ENCODE data around the gene SGO1.

SGO1 gene

DNA sequence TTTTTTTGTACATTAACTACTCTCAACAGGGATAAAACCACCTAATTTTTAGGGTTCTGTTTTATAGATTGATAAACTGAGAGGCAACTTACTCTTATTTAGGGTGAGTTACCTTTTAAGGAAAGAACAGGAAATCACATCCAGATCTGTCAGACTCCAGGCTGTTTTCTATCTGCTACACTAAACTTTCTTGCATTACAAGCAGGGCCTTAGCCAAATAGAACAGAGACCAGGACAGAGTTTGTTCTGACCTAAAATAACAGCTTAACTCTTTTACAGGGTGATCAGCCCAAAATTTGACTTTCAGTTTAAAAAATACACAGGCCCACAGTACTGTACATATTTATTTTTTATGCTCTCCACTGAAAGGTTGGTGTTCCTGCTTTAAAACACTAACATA lies 38.6 kb downstream of the SGO1 start:
- Histone ChIP-seq H3K9ac (ENCODE audit: low read length) (no peak overlapping the region), H3K23ac (ENCODE audit: low read length) (no peak overlapping the region), H3K9me3 (ENCODE audit: insufficient read depth, low read depth, low read length) (no peaks in the 10 kb centered on the region), H2BK5ac (ENCODE audit: low read depth, low read length, poor library complexity) (no peak overlapping the region), H4K12ac (ENCODE audit: low read depth, low read length) (no peak overlapping the region), H3K18ac (ENCODE audit: low read length) (no peak overlapping the region), H3K14ac (ENCODE audit: low read length) (no peak overlapping the region), H3K4me1 (ENCODE audit: control insufficient read depth in 1 of 2, insufficient read depth in 2 of 2, low read length in 2 of 2) (peaks cover 0 to 2% of the 10 kb centered on the region in 2 experiments), H3K4me3 (ENCODE audit: low read depth, low read length) (no peak overlapping the region), H3K27ac (ENCODE audit: low read depth, low read length) (no peak overlapping the region), H4K91ac (ENCODE audit: low read depth, low read length) (no peak overlapping the region), H3K79me1 (ENCODE audit: low read length) (no peaks in the 10 kb centered on the region), H3K4me2 (ENCODE audit: low read length) (no peak overlapping the region), H4K8ac (ENCODE audit: low read depth, low read length) (no peak overlapping the region), H2BK12ac (ENCODE audit: low read length) (no peak overlapping the region), H3K79me2 (ENCODE audit: control insufficient read depth, insufficient read depth, low read length, poor library complexity) (no peaks in the 10 kb centered on the region), H2AFZ (ENCODE audit: insufficient read depth, low read length, poor library complexity) (no peak overlapping the region), H2BK120ac (ENCODE audit: insufficient read depth, low read length, poor library complexity) (no peak overlapping the region), H3K36me3 (ENCODE audit: control insufficient read depth in 1 of 2, insufficient read depth in 2 of 2, low read length in 2 of 2) (no peaks in the 10 kb centered on the region), H2AK5ac (ENCODE audit: low read length) (no peak overlapping the region), H3K4ac (ENCODE audit: low read depth, low read length) (no peak overlapping the region), H3K27me3 (ENCODE audit: insufficient read depth, low read length) (no peaks in the 10 kb centered on the region)
- no peak for DNase-seq

DNA sequence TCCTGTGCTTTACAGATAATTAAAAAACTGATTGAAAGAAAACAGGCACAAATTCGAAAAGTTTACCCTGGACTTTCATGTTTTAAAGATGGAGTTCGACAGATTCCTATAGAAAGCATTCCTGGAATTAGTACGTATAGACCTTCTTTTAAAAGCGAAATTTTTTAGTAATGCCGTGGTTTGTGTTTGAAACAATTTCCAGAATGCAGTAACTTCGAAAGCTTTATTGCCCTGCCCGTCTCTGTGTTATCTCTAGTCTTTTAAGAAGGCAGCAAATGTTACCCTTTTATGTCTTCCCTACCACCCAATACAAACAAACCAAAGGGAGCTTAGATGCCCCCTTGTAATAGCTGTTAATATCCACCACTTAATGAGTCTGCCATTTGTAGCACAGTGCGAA lies 39.7 kb downstream of the SGO1 start:
- Histone ChIP-seq H3K27ac (ENCODE audit: low read depth, low read length) (peak overlapping the region; percentile 32), H3K14ac (ENCODE audit: low read length) (no peak overlapping the region), H3K4ac (ENCODE audit: low read depth, low read length) (no peak overlapping the region), H4K8ac (ENCODE audit: low read depth, low read length) (no peak overlapping the region), H2AK5ac (ENCODE audit: low read length) (no peak overlapping the region), H3K79me2 (ENCODE audit: control insufficient read depth, insufficient read depth, low read length, poor library complexity) (no peaks in the 10 kb centered on the region), H3K36me3 (ENCODE audit: control insufficient read depth in 1 of 2, insufficient read depth in 2 of 2, low read length in 2 of 2) (no peaks in the 10 kb centered on the region), H3K4me2 (ENCODE audit: low read length) (peak overlapping the region; percentile 16), H2BK120ac (ENCODE audit: insufficient read depth, low read length, poor library complexity) (no peak overlapping the region), H3K79me1 (ENCODE audit: low read length) (no peaks in the 10 kb centered on the region), H3K9ac (ENCODE audit: low read length) (no peak overlapping the region), H3K23ac (ENCODE audit: low read length) (no peak overlapping the region), H4K91ac (ENCODE audit: low read depth, low read length) (no peak overlapping the region), H2BK12ac (ENCODE audit: low read length) (no peak overlapping the region), H3K9me3 (ENCODE audit: insufficient read depth, low read depth, low read length) (no peaks in the 10 kb centered on the region), H4K12ac (ENCODE audit: low read depth, low read length) (no peak overlapping the region), H2BK5ac (ENCODE audit: low read depth, low read length, poor library complexity) (no peak overlapping the region), H3K27me3 (ENCODE audit: insufficient read depth, low read length) (no peaks in the 10 kb centered on the region), H2AFZ (ENCODE audit: insufficient read depth, low read length, poor library complexity) (no peak overlapping the region), H3K18ac (ENCODE audit: low read length) (no peak overlapping the region), H3K4me3 (ENCODE audit: low read depth, low read length) (no peak overlapping the region), H3K4me1 (ENCODE audit: control insufficient read depth in 1 of 2, insufficient read depth in 2 of 2, low read length in 2 of 2) (peaks cover 0 to 2% of the 10 kb centered on the region in 2 experiments)
- DNase-seq = peak; percentile 4 to 81
- WGBS (ENCODE audit: extremely low coverage, insufficient coverage, insufficient read length) = no CpG with 5 or more reads among the region's 8 CpGs

DNA sequence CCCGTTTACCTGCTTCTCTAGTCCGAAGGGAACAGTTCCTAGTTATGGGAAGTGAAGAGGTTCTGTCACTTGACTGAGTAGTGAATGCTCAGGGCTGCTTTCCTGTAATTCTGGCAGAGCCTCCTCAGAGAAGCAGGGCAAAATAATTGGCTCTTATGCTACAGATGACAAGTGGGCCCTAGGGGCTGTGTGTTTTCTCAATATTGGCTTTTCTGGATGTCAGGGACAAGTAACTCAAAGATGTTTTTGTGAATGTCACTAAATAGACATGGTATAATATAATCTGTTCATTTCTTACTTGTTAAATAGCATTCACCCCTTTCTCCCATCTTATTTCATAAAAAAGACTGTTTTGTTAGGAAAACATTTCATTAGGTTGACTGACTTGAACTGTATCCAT lies 40.1 kb downstream of the SGO1 start:
- H4K91ac ChIP-seq (ENCODE audit: low read depth, low read length) = no peak overlapping the region
- H3K23ac ChIP-seq (ENCODE audit: low read length) = no peak overlapping the region
- no peak overlapping the region for H3K4ac ChIP-seq (ENCODE audit: low read depth, low read length)
- no peak overlapping the region for H2BK12ac ChIP-seq (ENCODE audit: low read length)
- H3K79me2 ChIP-seq (ENCODE audit: control insufficient read depth, insufficient read depth, low read length, poor library complexity) = no peaks in the 10 kb centered on the region
- no peaks in the 10 kb centered on the region for H3K79me1 ChIP-seq (ENCODE audit: low read length)
- H3K14ac ChIP-seq (ENCODE audit: low read length) = no peak overlapping the region
- no peak overlapping the region for H4K8ac ChIP-seq (ENCODE audit: low read depth, low read length)
- no peak overlapping the region for H3K18ac ChIP-seq (ENCODE audit: low read length)
- H3K4me3 ChIP-seq (ENCODE audit: low read depth, low read length) = no peak overlapping the region
- no peaks in the 10 kb centered on the region for H3K27me3 ChIP-seq (ENCODE audit: insufficient read depth, low read length)
- no peak for DNase-seq
- H3K36me3 ChIP-seq (ENCODE audit: control insufficient read depth in 1 of 2, insufficient read depth in 2 of 2, low read length in 2 of 2) = no peaks in the 10 kb centered on the region
- H2BK5ac ChIP-seq (ENCODE audit: low read depth, low read length, poor library complexity) = no peak overlapping the region
- WGBS (ENCODE audit: extremely low coverage, insufficient coverage, insufficient read length) = no CpG with 5 or more reads among the region's 2 CpGs
- no peak overlapping the region for H2AK5ac ChIP-seq (ENCODE audit: low read length)
- H2AFZ ChIP-seq (ENCODE audit: insufficient read depth, low read length, poor library complexity) = no peak overlapping the region
- no peak overlapping the region for H4K12ac ChIP-seq (ENCODE audit: low read depth, low read length)
- peak overlapping the region; percentile 75 for H3K27ac ChIP-seq (ENCODE audit: low read depth, low read length)
- H3K4me2 ChIP-seq (ENCODE audit: low read length) = no peak overlapping the region
- H3K9ac ChIP-seq (ENCODE audit: low read length) = no peak overlapping the region
- no peak overlapping the region for H2BK120ac ChIP-seq (ENCODE audit: insufficient read depth, low read length, poor library complexity)
- H3K9me3 ChIP-seq (ENCODE audit: insufficient read depth, low read depth, low read length) = no peaks in the 10 kb centered on the region
- peaks cover 0 to 2% of the 10 kb centered on the region in 2 experiments for H3K4me1 ChIP-seq (ENCODE audit: control insufficient read depth in 1 of 2, insufficient read depth in 2 of 2, low read length in 2 of 2)

- H3K79me1 ChIP-seq (ENCODE audit: low read length) = no peaks in the 10 kb centered on the region
Measured at GRCh38 chr3:20143519-20143918, 42.5 kb downstream of the SGO1 start.

More at GRCh38 chr3:20143519-20143918, 42.5 kb downstream of the SGO1 start:
- Histone ChIP-seq H3K79me2 (ENCODE audit: control insufficient read depth, insufficient read depth, low read length, poor library complexity) (no peaks in the 10 kb centered on the region), H2BK5ac (ENCODE audit: low read depth, low read length, poor library complexity) (no peak overlapping the region), H3K27ac (ENCODE audit: low read depth, low read length) (no peak overlapping the region), H3K9ac (ENCODE audit: low read length) (no peak overlapping the region), H3K4me2 (ENCODE audit: low read length) (no peak overlapping the region), H3K4ac (ENCODE audit: low read depth, low read length) (no peak overlapping the region), H3K27me3 (ENCODE audit: insufficient read depth, low read length) (no peaks in the 10 kb centered on the region), H3K4me1 (ENCODE audit: control insufficient read depth in 1 of 2, insufficient read depth in 2 of 2, low read length in 2 of 2) (peaks cover 0 to 2% of the 10 kb centered on the region in 2 experiments), H3K36me3 (ENCODE audit: control insufficient read depth in 1 of 2, insufficient read depth in 2 of 2, low read length in 2 of 2) (no peaks in the 10 kb centered on the region), H2AK5ac (ENCODE audit: low read length) (no peak overlapping the region), H4K91ac (ENCODE audit: low read depth, low read length) (no peak overlapping the region), H3K4me3 (ENCODE audit: low read depth, low read length) (no peak overlapping the region), H2BK120ac (ENCODE audit: insufficient read depth, low read length, poor library complexity) (no peak overlapping the region), H2AFZ (ENCODE audit: insufficient read depth, low read length, poor library complexity) (no peak overlapping the region), H2BK12ac (ENCODE audit: low read length) (no peak overlapping the region), H3K9me3 (ENCODE audit: insufficient read depth, low read depth, low read length) (no peaks in the 10 kb centered on the region), H3K23ac (ENCODE audit: low read length) (no peak overlapping the region), H4K8ac (ENCODE audit: low read depth, low read length) (no peak overlapping the region), H3K18ac (ENCODE audit: low read length) (no peak overlapping the region), H3K14ac (ENCODE audit: low read length) (no peak overlapping the region), H4K12ac (ENCODE audit: low read depth, low read length) (no peak overlapping the region)
- DNase-seq = no peak
- no CpG with 5 or more reads among the region's 2 CpGs for WGBS (ENCODE audit: extremely low coverage, insufficient coverage, insufficient read length)

Data from trophoblast cell (in vitro differentiated cells and primary cell).